Karpas-422 (cell line): Measurements from ENCODE around the gene CD58. TPM values are rescaled to one million over a fixed set of nuclear protein-coding genes. Genes with fewer than 3 reads are reported as not detected.
A peak's percentile ranks its signal among the peaks of the same experiment; 100 is the strongest.
"Not testable (repeated sequence)": the region's sequence is repeated elsewhere in the genome, so short reads cannot be mapped to it uniquely, and the experiment has no call there.

Experiments
- DNase-seq: peaks from one replicate; pipeline ENCODE4 v3.0.0-alpha.2; 2015
- H2AFZ ChIP-seq: fragments of 200-600 bp; sonication (generic); 2 replicates; pipeline ENCODE4 v1.6.1; 2014; ENCODE audit warnings: antibody characterized with exemption, low read length, mixed read lengths
- H3K27ac ChIP-seq: fragments of 200-600 bp; sonication (generic); 2 replicates; pipeline ENCODE4 v1.5.1; 2014; ENCODE audit warnings: mild to moderate bottlenecking, low read length, moderate library complexity
- H3K27me3 ChIP-seq: fragments of 200-600 bp; sonication (generic); 2 replicates; pipeline ENCODE4 v1.6.1; 2014; ENCODE audit warnings: low read length, mixed read lengths
- H3K36me3 ChIP-seq: fragments of 200-600 bp; sonication (generic); 2 replicates; pipeline ENCODE4 v1.6.1; 2014; ENCODE audit warnings: low read length, mixed read lengths; ENCODE audit not compliant: insufficient read depth
- H3K4me1 ChIP-seq: fragments of 200-600 bp; sonication (generic); 2 replicates; pipeline ENCODE4 v1.6.1; 2014; ENCODE audit warnings: mild to moderate bottlenecking, low read length, mixed read lengths
- H3K4me2 ChIP-seq: fragments of 200-600 bp; sonication (generic); 2 replicates; pipeline ENCODE4 v1.6.1; 2014; ENCODE audit warnings: low read length, low read depth, mild to moderate bottlenecking; ENCODE audit not compliant: poor library complexity, severe bottlenecking
- H3K4me3 ChIP-seq: fragments of 200-600 bp; sonication (generic); 2 replicates; pipeline ENCODE4 v1.5.1; 2014; ENCODE audit warnings: mild to moderate bottlenecking, antibody characterized with exemption, low read length, mixed read lengths
- H3K79me2 ChIP-seq: fragments of 200-600 bp; sonication (generic); 2 replicates; pipeline ENCODE4 v1.6.1; 2014; ENCODE audit warnings: mild to moderate bottlenecking, low read length, mixed read lengths
- H3K9ac ChIP-seq: fragments of 200-600 bp; sonication (generic); 2 replicates; pipeline ENCODE4 v1.6.0; 2014; ENCODE audit warnings: low read length
- H3K9me2 ChIP-seq: fragments of 200-600 bp; sonication (generic), shearing (Covaris generic); replicated peaks from 2 replicates; pipeline ENCODE4 v1.6.0; 2014; ENCODE audit warnings: mild to moderate bottlenecking, low read length, moderate library complexity; ENCODE audit not compliant: insufficient read depth
- H3K9me3 ChIP-seq: fragments of 300-700, 200-600 bp; sonication (generic); 2 replicates; pipeline ENCODE4 v1.6.1; 2014; ENCODE audit warnings: low read length, mixed read lengths
- H4K20me1 ChIP-seq: fragments of 200-600 bp; sonication (generic); 2 replicates; pipeline ENCODE4 v1.6.1; 2014; ENCODE audit warnings: mild to moderate bottlenecking, antibody characterized with exemption, low read length, low read depth; ENCODE audit not compliant: insufficient read depth
- total RNA-seq: library from RNA; depleted of rRNA; stranded (reverse); fragments of >200 nt; shearing (Covaris generic); gene quantifications from 2 replicates; pipeline ENCODE4 v1.2.3, GENCODE V29; 2014; ENCODE audit warnings: low replicate concordance; rRNA removed

CD58 gene
- 1.2 and 2.3 TPM in 2 replicates for total RNA-seq

DNA sequence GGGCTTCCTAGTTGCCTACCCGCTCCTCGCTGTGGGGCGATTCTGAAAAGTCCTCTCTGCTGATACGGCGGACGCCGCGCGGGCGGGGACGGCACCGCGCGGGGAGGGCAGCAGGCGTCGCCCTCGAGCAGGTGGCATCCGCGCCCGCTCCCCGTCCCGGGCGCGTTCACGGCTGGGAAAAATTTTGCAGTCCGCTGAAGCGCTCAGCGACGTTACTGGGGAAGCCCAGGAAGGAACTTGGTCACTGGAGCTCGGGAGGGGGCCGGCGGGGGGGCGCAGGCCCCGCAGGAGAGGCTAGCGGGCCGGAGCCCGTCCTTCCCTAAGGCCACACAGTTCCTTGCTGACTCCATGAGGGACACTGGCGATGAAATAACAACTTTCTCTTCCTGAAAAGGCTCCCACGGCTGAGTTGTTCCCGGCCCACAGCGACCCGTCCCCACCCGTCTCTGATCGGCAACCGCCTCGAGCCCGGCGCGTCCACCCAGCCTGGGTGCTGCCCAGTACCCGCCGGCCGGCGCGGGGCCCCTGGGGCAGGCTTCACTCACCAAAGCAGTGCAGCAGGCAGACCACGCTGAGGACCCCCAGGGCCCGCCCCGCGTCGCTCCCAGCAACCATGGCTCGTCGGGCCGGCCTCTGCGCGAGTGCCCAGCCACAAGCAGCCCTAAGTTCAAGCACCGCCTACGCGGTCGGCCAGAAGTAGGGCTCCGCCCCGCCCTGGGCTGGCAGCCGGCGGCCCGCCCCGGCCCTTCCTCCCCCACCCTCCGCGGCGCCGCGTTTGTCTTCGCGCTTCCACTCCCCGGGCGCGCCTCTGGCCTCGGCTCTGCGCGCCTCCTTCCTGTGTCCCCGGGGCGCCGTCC lies at the start of gene CD58:
TSS of gene CD58 (minus strand) at position 669 of the 857 bp plus-strand sequence. CDS start at position 615, 54 bp downstream.
- Histone ChIP-seq H3K36me3 (no peaks in the 10 kb centered on the region), H3K27me3 (no peaks in the 10 kb centered on the region), H3K9me3 (no peaks in the 10 kb centered on the region), H3K27ac (no peak within 1 kb of the TSS), H2AFZ (peak within 1 kb of the TSS; percentile 97), H3K4me2 (peak within 1 kb of the TSS; percentile 94), H3K79me2 (no peaks in the 10 kb centered on the region), H3K9me2 (no peaks in the 10 kb centered on the region), H3K4me1 (peaks cover 27% of the 10 kb centered on the region), H4K20me1 (no peaks in the 10 kb centered on the region), H3K4me3 (peak within 1 kb of the TSS; percentile 89), H3K9ac (peak within 1 kb of the TSS; percentile 77)
- DNase-seq = peak; percentile 91

DNA sequence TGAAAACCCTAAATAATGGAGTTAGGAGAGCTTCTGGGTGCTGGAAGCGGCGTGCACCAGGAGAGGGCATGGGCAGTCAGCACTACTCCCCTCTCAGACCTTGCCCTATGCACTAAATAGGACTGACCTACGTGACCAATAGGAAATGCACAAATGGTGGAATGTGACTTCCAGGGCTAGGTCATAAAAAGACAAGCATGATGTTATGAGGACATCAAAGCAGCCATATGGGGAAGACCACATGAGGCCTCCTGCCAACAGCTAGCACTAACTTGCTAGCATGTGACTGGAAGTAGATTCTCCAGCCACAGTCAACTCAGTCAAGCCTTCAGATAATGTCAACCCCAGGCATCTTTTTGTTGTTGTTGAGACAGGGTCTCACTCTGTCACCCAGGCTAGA lies 49.6 kb upstream of the CD58 start:
- not testable (repeated sequence) for H4K20me1 ChIP-seq, H3K79me2 ChIP-seq, H3K9me2 ChIP-seq, H3K27me3 ChIP-seq, H3K4me1 ChIP-seq, H2AFZ ChIP-seq, H3K4me3 ChIP-seq, H3K9ac ChIP-seq, H3K9me3 ChIP-seq, H3K27ac ChIP-seq, DNase-seq, H3K4me2 ChIP-seq, H3K36me3 ChIP-seq

DNA sequence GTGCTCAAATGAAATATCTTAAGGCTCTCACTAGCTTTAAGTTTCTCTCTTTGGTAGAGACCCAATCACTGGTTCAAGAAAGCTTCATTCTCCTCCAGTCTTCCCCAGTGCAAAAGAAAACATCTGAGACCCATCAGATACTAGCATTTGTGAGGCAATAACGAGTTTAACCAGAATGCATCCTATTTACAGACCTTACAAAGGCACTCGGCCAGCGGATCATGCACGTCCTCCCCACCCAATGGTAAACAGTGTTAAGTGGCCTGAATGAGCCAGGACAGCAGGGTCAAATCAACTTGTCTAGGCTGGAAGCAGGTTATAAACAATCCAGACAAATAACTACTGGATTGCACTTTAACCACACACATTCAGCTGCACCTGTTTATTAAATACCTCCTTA lies 48.3 kb upstream of the CD58 start:
- H3K27me3 ChIP-seq, H2AFZ ChIP-seq, H3K4me3 ChIP-seq, H4K20me1 ChIP-seq, H3K4me2 ChIP-seq, H3K9me2 ChIP-seq, H3K79me2 ChIP-seq, H3K4me1 ChIP-seq, H3K9ac ChIP-seq, DNase-seq, H3K36me3 ChIP-seq, H3K9me3 ChIP-seq, H3K27ac ChIP-seq: not testable (repeated sequence)

GRCh38 chr1:116617808-116618207 lies 47.0 kb upstream of the CD58 start:
- not testable (repeated sequence) for H3K79me2 ChIP-seq, H3K9me2 ChIP-seq, H3K9ac ChIP-seq, H3K4me3 ChIP-seq, H2AFZ ChIP-seq, H4K20me1 ChIP-seq, H3K4me1 ChIP-seq, H3K4me2 ChIP-seq, H3K27ac ChIP-seq, DNase-seq, H3K27me3 ChIP-seq, H3K36me3 ChIP-seq, H3K9me3 ChIP-seq

DNA sequence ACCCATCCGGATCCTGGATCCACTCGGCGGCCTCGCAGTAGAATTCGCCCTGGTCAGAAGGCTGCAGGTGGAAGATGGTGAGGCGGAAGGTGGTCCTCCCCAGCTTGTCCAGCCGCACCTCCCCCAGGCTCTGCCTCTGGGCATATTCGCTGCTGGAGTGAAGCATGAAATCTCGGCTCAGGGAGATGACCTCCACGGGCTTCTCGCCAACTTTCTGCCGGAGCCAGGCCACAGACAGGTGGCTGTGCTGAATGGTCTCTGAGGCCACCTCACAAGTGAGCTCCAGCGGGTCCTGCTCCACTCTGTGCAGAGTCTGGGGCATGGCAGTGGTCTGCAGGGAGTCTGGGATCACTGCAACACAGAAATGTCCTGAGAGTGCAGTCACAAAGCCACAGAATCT lies 43.0 kb upstream of the CD58 start:
- not testable (repeated sequence) for H3K27me3 ChIP-seq, H3K9me3 ChIP-seq, H3K4me2 ChIP-seq, H2AFZ ChIP-seq, DNase-seq, H3K9me2 ChIP-seq, H3K4me1 ChIP-seq, H4K20me1 ChIP-seq, H3K4me3 ChIP-seq, H3K36me3 ChIP-seq, H3K79me2 ChIP-seq, H3K9ac ChIP-seq, H3K27ac ChIP-seq

GRCh38 chr1:116609801-116610371 lies 39.1 kb upstream of the CD58 start:
- H4K20me1 ChIP-seq, H3K9me2 ChIP-seq, H3K27me3 ChIP-seq, H2AFZ ChIP-seq, H3K36me3 ChIP-seq, DNase-seq, H3K9me3 ChIP-seq, H3K9ac ChIP-seq, H3K4me3 ChIP-seq, H3K27ac ChIP-seq, H3K4me1 ChIP-seq, H3K79me2 ChIP-seq, H3K4me2 ChIP-seq: not testable (repeated sequence)

GRCh38 chr1:116608841-116609240 lies 38.0 kb upstream of the CD58 start:
- H3K9ac ChIP-seq, H2AFZ ChIP-seq, H3K9me2 ChIP-seq, H4K20me1 ChIP-seq, H3K79me2 ChIP-seq, H3K4me3 ChIP-seq, DNase-seq, H3K27me3 ChIP-seq, H3K36me3 ChIP-seq, H3K27ac ChIP-seq, H3K9me3 ChIP-seq, H3K4me2 ChIP-seq, H3K4me1 ChIP-seq: not testable (repeated sequence)

GRCh38 chr1:116608151-116608550 lies 37.3 kb upstream of the CD58 start:
- not testable (repeated sequence) for H3K27ac ChIP-seq, H3K4me1 ChIP-seq, DNase-seq, H3K4me3 ChIP-seq, H3K9me2 ChIP-seq, H3K9me3 ChIP-seq, H3K27me3 ChIP-seq, H3K4me2 ChIP-seq, H3K9ac ChIP-seq, H3K36me3 ChIP-seq, H4K20me1 ChIP-seq, H2AFZ ChIP-seq, H3K79me2 ChIP-seq
